Measurements from ENCODE around the gene GSK3B.

GSK3B gene

DNA sequence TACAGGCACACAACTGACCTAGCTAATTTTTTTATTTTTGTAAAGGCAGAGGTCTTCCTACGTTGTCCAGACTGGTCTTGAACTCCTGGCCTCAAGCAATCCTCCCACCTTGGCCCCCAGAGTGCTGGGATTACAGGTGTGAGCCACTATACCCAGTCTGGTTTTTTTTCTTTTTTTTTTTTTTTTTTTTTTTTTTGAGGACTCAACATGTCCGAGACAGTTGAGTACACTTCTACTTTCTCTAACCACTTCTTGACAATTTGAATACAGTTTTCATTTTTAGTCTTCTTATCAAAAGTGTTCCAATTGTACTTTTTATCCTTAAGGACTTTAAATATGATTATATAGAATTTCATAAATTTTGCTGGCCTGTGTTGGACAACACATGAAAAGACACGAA, 7.4 kb upstream of the GSK3B start:
- TF ChIP-seq, protein P1, sequence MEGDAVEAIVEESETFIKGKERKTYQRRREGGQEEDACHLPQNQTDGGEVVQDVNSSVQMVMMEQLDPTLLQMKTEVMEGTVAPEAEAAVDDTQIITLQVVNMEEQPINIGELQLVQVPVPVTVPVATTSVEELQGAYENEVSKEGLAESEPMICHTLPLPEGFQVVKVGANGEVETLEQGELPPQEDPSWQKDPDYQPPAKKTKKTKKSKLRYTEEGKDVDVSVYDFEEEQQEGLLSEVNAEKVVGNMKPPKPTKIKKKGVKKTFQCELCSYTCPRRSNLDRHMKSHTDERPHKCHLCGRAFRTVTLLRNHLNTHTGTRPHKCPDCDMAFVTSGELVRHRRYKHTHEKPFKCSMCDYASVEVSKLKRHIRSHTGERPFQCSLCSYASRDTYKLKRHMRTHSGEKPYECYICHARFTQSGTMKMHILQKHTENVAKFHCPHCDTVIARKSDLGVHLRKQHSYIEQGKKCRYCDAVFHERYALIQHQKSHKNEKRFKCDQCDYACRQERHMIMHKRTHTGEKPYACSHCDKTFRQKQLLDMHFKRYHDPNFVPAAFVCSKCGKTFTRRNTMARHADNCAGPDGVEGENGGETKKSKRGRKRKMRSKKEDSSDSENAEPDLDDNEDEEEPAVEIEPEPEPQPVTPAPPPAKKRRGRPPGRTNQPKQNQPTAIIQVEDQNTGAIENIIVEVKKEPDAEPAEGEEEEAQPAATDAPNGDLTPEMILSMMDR (IDR thresholded peaks at IDR 0.05; ENCODE audit: low read depth, low read length) = no peak
- H3K4me3 ChIP-seq (replicated peaks in 1 of 2; ENCODE audit: low read depth in 2 of 2, low read length in 2 of 2) = no peak overlapping the region

DNA sequence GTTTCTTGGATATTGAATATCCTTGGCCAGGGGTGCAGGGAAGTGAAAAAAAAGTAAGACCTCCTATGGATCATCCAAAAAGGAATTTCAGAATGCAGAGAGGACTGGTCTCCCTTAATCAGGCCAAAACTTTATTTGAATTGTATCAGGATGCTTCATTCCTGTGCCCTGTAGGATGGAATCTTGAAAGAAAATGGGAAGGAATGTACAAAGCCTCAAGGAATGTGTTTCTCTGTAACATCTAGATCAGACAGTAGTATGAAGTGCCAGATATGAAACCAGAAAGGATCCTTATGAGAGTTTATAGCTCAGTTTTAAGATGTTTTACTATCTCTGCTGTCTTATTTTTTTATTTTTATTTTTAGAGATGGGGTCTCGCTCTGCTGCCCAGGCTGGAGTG, 6.5 kb upstream of the GSK3B start:
- DNase-seq (ENCODE audit: low read depth in 2 of 2) = no peak
- H3K4me3 ChIP-seq (replicated peaks in 1 of 2; ENCODE audit: low read depth in 2 of 2, low read length in 2 of 2) = no peak overlapping the region
- TF ChIP-seq, protein P1 (IDR thresholded peaks at IDR 0.05; ENCODE audit: low read depth, low read length) = no peak

More for the DNA sequence above, 7.4 kb upstream of the GSK3B start:
- DNase-seq (ENCODE audit: low read depth in 2 of 2) = no peak

DNA sequence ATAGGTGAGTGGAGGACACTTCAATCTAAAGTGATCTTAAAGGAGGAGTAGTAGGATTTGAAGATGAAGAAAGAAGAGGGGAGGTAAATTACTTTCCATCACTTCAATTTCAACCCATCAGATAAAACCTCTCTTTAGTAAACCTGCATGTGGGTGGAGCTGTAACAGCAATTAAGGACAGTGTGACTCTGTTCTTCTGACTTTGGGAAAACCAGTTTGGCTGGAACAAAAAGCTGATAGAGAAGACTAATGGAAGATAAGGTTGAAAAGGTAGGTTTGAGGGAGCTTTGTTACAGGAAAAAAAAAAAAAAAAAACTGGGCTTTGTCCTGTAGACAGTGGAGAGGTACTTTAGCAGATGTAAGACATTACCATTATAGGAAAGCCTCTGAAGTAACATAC, 4.5 kb upstream of the GSK3B start:
- no peak overlapping the region for H3K4me3 ChIP-seq (replicated peaks in 1 of 2; ENCODE audit: low read depth in 2 of 2, low read length in 2 of 2)
- no peak for DNase-seq (ENCODE audit: low read depth in 2 of 2)
- TF ChIP-seq, protein P1 (IDR thresholded peaks at IDR 0.05; ENCODE audit: low read depth, low read length) = no peak

DNA sequence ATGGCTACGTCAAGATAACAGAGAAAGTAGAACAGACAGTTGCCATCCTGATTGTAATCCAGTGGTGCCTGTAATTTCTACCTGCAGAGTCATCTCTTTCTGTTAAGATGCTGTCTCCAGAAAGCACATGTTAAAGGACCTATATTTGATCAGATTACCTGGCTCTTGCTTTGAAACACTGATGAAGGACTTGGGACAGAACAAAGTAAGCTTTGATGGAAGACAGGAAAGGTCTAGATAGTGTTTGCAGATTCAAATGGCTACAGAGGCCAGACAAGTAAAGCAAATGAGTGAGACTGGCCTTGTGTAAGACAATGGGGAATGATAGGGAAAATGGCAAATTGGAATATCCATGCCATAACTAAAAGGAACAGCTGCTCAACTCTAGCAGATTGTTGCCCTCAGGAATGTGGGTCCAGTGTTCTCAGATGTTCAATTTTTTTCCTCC, 1.8 kb upstream of the GSK3B start:
- TF ChIP-seq, protein P1 (IDR thresholded peaks at IDR 0.05; ENCODE audit: low read depth, low read length) = no peak
- DNase-seq (ENCODE audit: low read depth in 2 of 2) = no peak
- peak overlapping the region; percentile 86 to 92 for H3K4me3 ChIP-seq (replicated peaks in 1 of 2; ENCODE audit: low read depth in 2 of 2, low read length in 2 of 2)

DNA sequence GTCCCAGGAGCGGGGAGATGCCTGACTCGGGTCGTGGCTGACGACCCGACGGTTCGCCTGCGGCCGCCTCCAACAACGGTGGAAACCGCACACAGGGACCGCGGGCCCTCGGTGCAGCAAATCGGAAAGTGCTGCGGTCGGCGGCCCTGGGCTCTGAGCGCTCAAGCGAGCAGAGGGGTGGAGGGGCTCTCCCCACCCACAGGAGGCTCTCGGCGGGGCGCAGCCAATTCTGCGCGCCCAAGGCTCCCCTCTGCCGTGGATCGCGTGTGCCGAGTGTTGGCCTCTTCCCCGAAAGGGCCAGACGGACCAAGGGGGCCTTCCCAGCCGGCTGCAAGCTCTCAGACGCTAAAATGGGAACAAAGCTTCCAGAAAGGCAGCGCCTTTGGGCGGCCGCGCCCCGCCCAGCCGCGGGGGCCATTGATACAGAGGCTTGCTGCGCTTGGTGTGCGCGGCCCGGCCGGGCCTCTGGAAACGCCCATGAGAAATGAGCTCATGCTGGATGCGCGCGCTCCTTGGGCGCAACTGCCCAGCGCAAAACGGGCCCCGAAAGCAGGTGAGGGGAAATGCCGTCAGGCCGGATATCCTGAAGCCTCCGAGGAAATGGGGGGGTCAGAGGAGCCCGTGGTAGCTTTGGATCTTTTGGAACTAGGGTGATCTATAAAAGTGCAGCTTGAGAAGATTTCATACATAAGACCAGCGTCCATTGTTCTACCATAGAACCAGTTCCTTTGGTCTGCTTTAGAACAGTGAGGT, 1.2 kb upstream of the GSK3B start:
- TF ChIP-seq, protein P1 (IDR thresholded peaks at IDR 0.05; ENCODE audit: low read depth, low read length) = no peak
- DNase-seq (ENCODE audit: low read depth in 2 of 2) = peak; percentile 93 to 94
- H3K4me3 ChIP-seq (replicated peaks in 1 of 2; ENCODE audit: low read depth in 2 of 2, low read length in 2 of 2) = peak overlapping the region; percentile 86 to 92

DNA sequence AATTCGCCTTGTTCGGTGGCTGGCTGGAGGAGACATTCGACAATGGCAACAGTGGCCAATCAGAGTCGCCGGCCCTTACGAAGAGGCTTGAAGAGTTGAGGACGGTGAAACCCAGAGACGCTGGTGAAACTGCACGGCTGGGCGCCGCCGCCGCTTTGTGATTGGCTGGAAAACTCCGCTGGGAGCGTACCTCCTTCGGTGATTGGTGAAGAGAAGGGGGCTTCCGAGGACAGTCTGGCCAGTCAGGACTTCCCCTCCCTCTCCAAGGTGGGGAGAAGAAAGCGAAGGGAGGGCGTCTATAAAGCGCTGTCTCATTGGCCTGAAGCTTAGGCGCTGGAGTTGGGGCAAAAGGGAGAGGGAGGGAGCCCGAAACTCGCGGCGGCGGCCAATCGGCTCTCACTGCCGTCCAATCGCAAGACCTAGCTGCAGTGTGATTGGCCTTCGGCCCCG, 554 bp upstream of the GSK3B start:
- TF ChIP-seq, protein P1 (IDR thresholded peaks at IDR 0.05; ENCODE audit: low read depth, low read length) = no peak
- DNase-seq (ENCODE audit: low read depth in 2 of 2) = peak in 1 of 2 donors; percentile 100

More for the DNA sequence above, 554 bp upstream of the GSK3B start:
- H3K4me3 ChIP-seq (replicated peaks in 1 of 2; ENCODE audit: low read depth in 2 of 2, low read length in 2 of 2) = peak overlapping the region; percentile 86 to 92

All from cardiac fibroblast (primary cell).